Measurements from ENCODE around the gene MAST1.

- TF ChIP-seq CTCF (IDR thresholded peaks at IDR 0.05; ENCODE audit: poor library complexity) (no peak), EZH2 (IDR thresholded peaks at IDR 0.05; ENCODE audit: borderline replicate concordance) (no peak), EZH2phosphoT487 (IDR thresholded peaks at IDR 0.05; ENCODE audit: low read depth, severe bottlenecking, unreplicated experiment) (no peak)
Observed at GRCh38 chr19:12859546-12859945, 21.2 kb downstream of the MAST1 start.

Data from hepatocyte (in vitro differentiated cells).